Suprapubic skin (tissue), 3 donors: Measurements from ENCODE around the gene ELANE.

Experiments used
- POLR2A ChIP-seq, 2 donors: fragments of 450-650 bp; IDR thresholded peaks; one replicate each; pipeline ENCODE4 v1.6.1; 2017; ENCODE audit warnings: antibody characterized with exemption in 2 of 2, mild to moderate bottlenecking in 2 of 2, moderate library complexity in 2 of 2
- TF ChIP-seq, protein P1 (sequence below), 2 donors: fragments of 200-600 bp in 1 of 2; fragments of 450-650 bp in 1 of 2; sonication (generic) in 1 of 2; IDR thresholded peaks; one replicate each; pipeline ENCODE4 v1.5.1; 2016 to 2019; ENCODE audit warnings: antibody characterized with exemption in 2 of 2, mild to moderate bottlenecking in 1 of 2, moderate library complexity in 1 of 2

DNA sequence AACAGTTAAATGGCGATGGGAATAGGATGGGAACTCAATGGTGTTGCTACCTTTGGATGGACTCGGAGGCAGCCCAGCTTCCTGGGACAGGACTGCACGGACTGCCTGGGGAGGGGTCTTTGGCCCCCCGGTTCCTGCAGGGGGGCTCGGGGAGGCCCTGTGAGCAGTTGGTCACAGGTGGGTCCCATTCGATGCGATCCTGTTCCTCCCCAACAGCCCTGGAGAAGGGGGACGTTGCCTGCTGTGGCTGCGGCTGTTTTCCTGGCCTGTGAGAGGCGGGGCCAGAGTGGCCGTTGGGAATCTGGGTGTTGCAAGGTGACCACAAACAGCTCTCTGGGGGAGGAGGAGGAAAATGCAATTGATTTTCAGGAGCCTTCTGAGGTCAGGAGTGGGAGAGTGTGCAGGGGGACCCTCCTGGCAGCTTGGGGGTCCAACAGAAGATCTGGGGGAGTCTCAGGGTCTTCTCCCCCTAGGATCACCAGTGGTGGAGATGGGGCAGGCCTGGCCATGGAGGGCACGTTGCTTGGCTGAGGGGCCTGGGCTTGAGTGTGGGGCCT, 28.5 kb upstream of the ELANE start:
- TF ChIP-seq, protein P1, sequence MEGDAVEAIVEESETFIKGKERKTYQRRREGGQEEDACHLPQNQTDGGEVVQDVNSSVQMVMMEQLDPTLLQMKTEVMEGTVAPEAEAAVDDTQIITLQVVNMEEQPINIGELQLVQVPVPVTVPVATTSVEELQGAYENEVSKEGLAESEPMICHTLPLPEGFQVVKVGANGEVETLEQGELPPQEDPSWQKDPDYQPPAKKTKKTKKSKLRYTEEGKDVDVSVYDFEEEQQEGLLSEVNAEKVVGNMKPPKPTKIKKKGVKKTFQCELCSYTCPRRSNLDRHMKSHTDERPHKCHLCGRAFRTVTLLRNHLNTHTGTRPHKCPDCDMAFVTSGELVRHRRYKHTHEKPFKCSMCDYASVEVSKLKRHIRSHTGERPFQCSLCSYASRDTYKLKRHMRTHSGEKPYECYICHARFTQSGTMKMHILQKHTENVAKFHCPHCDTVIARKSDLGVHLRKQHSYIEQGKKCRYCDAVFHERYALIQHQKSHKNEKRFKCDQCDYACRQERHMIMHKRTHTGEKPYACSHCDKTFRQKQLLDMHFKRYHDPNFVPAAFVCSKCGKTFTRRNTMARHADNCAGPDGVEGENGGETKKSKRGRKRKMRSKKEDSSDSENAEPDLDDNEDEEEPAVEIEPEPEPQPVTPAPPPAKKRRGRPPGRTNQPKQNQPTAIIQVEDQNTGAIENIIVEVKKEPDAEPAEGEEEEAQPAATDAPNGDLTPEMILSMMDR (IDR thresholded peaks at IDR 0.05): no peak
- TF ChIP-seq POLR2A (IDR thresholded peaks at IDR 0.05): no peak
